Measurements from ENCODE around the gene SIRPA.

Gene SIRPA

GRCh38 chr20:1890469-1891262 lies 4.5 kb upstream of the SIRPA start:
- DNase-seq, result no peak

GRCh38 chr20:1891263-1892118 lies 3.7 kb upstream of the SIRPA start:
- no peak for DNase-seq

- DNase-seq, result no peak
Measured at GRCh38 chr20:1892119-1892385, 3.2 kb upstream of the SIRPA start.

DNA sequence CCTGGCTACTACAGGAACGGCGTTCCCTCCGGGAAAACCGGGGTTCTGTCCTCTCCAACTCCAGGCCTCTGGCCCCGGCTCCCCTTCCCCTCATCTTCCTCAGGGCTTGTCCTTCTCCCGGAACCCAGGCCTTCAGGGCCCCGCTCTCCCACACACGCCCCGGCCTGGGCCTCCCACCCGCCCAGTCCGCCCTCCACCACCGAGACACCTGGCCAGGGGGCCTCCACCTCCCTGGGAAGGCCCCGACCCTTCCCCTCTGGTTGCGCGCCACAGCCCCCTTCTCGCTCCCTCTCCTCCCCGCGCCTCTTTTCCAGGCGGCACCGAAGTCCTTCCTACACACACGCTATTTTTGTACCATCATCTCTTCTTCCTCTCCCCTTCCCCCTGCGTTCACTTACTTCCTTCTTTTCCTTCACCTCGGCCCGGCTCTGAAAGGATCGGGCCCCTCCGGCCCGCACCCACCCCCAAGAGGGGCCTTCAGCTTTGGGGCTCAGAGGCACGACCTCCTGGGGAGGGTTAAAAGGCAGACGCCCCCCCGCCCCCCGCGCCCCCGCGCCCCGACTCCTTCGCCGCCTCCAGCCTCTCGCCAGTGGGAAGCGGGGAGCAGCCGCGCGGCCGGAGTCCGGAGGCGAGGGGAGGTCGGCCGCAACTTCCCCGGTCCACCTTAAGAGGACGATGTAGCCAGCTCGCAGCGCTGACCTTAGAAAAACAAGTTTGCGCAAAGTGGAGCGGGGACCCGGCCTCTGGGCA lies 1.3 kb upstream of the SIRPA start:
- DNase-seq, result no peak

- DNase-seq, result no peak
Measured at GRCh38 chr20:1894471-1894950, 696 bp upstream of the SIRPA start.

GRCh38 chr20:1895674-1896483 lies 672 bp downstream of the SIRPA start:
- no peak for DNase-seq

- DNase-seq, result no peak
Measured at GRCh38 chr20:1896484-1897258, 1.5 kb downstream of the SIRPA start.

GRCh38 chr20:1897541-1897940 lies 2.3 kb downstream of the SIRPA start:
- DNase-seq, result no peak

DNA sequence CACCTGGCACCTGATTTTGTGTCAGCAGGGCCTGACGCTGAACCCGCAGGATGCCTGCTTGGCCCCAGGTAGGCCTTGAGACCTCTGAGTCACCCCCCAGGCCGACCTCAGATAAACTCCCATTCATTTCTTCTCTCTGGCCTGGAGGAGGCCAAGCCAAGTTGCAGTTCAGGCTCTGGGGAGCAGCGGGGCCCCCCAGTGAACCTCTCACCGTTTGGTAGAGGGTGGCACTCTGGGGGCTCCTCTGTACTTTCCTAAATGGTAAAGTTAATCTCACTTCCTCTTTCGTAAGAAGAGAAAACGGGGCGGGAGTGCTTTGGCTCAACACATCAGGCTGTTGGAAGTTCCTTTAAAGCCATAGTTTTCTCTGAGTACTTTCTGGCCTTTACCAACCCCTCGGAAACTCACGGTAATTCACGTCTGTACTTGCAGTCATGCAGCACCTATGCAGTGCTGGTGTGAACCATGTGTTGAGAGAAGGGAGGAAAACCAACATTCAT lies 2.8 kb downstream of the SIRPA start:
- no peak for DNase-seq

DNA sequence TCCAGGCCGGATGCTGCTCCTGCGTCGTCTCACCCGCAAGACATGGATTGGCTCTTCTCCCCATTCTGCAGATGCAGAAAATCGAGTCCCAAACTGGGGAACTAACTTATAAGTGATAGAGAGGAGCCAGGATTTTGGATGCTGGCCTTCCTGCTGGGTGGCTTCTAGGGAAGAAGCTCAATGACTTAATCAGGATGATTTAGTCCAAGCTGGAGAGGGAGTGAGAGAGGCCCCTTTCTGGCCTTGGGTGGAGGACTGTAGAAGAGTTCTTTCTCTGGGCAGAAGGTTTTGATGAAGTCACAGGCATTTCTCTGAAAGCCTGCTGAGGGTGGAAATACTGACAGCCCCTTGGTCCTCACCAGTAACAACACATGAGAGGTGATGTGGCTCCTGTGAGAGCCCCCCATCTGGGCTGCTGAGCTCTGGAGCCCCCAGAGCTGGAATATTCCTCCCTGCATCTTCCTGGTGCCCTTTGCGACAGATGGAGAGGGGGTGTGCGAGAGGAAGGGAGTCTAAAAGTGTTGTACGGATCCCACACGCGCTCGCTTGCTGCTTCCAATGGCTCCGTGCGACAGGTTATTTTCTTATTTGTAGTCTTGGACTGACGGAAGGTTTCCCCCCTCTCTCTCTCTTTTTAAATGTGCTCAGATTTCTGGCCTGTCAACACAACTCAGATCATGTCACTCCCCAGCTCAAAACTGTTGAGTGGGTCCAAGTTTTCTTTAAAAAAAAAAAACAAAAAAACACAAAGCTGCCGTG lies 3.5 kb downstream of the SIRPA start:
- DNase-seq, result no peak

GRCh38 chr20:1899241-1899525 lies 4.0 kb downstream of the SIRPA start:
- DNase-seq, result no peak

- no peak for DNase-seq
Measured at GRCh38 chr20:1900321-1900801, 5.2 kb downstream of the SIRPA start.

DNA sequence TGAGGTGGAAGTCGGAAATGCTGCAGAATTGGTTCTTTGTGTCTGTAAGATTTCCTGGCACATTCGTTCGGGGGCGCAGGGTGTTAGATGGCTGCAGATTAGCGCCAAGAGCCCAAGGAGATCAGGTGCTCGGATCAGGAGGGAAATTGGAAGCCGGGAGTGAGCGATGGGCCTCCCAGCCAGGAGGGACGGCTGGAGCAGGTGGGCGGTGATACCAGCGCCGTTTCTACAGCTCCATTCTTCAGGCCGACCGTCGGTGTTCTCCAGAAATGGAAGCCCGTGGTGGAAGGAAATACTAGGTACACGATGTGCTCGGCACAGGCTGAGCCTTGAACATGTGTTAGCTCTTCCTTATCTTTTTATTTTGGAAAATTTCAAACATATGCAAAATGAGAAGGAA lies 6.5 kb downstream of the SIRPA start:
- no peak for DNase-seq

GRCh38 chr20:1902188-1902587 lies 7.0 kb downstream of the SIRPA start:
- DNase-seq, result no peak

DNA sequence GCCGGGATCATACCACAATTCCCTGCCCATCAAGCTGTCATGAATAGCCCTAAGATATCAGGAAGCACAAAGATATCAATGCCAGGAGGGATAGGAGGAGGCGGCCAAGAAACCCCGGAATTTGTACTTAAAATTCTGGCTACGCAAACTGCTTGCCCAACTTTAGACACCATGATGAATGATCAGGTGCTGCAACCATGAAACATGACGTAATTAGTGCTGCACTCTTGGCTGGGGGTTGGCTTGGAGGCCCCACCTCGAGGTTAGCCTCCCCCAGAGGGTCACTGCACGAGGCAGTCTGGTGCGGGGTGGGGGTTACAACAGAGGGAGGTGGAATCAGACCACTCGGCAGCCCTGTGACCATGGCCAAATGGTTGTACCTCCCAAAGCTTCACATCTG lies 8.9 kb downstream of the SIRPA start:
- no peak for DNase-seq

- no peak for DNase-seq
Measured at GRCh38 chr20:1905009-1905408, 9.8 kb downstream of the SIRPA start.

- no peak for DNase-seq
Measured at GRCh38 chr20:1905693-1906092, 10.5 kb downstream of the SIRPA start.

DNA sequence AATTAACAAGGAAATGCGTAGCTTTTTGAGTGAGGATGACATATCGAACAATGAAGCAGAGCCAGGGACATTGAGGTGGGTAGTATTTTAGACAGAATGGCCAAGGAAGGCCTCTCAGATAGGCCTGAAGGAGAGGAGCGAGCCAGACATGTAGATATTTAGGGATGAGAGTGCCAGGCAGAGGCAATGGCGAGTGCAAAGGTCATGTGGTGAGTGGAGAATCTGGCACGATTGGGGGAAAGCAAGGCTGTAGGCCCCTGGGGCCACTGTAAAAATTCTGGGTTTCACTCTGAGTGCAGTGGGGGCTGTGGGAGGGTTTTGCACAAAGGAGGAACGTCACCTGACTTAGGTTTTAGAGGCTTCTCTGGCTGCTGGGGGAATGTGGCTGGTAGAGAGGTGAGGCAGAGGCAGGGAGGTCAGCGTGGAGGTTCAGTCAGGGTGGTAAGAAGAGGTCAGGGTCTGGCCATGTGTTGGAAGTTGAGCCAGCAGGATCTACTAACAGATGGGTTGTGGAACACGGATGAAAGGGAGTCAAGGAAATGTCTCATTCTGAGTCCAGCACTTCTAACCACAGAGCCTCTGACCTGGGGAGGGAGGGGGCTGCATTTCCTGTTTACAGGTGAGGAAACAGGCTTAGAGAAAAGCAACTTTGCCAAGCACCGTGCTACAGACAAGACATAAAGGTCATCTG lies 11.3 kb downstream of the SIRPA start:
- no peak for DNase-seq

GRCh38 chr20:1907586-1907985 lies 12.4 kb downstream of the SIRPA start:
- DNase-seq, result no peak

GRCh38 chr20:1908191-1908590 lies 13.0 kb downstream of the SIRPA start:
- no peak for DNase-seq
